GM10248 (cell line): Measurements from ENCODE around the gene CLRN3.

Experiments
- CTCF ChIA-PET: fragments of 300-600 bp; sonication (Branson Sonifier 250); formaldehyde crosslinking; extraction: SDS; loops from one replicate; lab custom pipeline; 2021; ENCODE audit warnings: antibody characterized with exemption; lab: Yijun Ruan, JAX
- POLR2A ChIA-PET: fragments of 350-650 bp; sonication (Branson Sonifier 250); formaldehyde crosslinking; extraction: SDS; loops from one replicate; lab custom pipeline; 2020; ENCODE audit warnings: antibody characterized with exemption; lab: Yijun Ruan, JAX
- DNase-seq: peaks from one replicate; pipeline ENCODE4 v3.0.0; 2012; ENCODE audit errors: extremely low spot score
- CTCF ChIP-seq: IDR thresholded peaks from 2 replicates; pipeline ENCODE4 v1.5.1; 2012; ENCODE audit warnings: mild to moderate bottlenecking, low read depth; ENCODE audit errors: extremely low read depth, missing control alignments, control extremely low read depth

The CLRN3 gene

DNA sequence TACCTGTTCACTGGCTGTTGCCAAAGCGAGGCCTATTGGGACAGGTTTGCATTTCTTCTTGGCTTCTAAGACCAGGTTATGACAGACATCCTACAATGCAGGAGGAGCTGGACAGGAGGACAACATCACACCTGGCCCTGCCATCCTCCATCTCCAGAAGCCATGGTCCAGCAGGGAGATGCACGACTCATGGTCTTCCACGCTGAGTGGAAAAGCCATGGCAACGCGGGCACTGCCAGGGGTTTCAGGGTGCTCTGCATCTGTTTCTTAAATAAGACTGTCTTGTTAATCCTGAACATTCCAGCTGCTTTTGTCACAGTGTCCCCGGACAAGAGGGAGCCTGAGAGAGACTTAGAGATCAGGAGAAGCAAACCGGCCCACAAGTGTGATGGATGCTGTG lies 40.3 kb downstream of the CLRN3 start:
- POLR2A ChIA-PET = no interaction called here
- no peak for TF ChIP-seq CTCF
- CTCF ChIA-PET = interaction anchor here (1.3 kb wide), 1 partner anchor 17 kb away, joined by 3 read pairs; no protein-coding TSS in a partner anchor
- DNase-seq = no peak

- ChIA-PET CTCF (no interaction called here), POLR2A (no interaction called here)
- DNase-seq = no peak
- no peak for TF ChIP-seq CTCF
These were observed 41.0 kb downstream of the CLRN3 start for GRCh38 chr10:127851661-127852194.

DNA sequence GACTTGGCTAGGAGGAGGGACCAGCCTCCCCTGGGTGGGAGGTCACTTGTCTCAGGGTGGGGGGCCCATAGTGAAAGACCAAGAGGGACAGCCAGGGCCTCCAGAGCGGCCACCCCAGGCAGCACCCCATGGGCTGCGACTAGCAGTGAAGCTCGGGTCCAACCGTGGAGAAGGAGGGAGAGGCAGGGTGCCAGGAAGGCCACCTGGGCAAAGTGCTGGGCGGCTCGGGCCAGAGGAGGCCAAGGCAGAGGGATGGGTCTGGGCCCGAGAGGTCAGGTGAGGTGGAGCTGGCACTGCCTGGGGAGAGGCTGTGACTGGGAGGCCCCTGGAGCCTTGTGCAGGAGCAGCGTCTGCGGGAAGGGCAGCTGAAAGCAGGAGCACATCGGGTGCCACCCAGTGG lies 41.8 kb downstream of the CLRN3 start:
- ChIA-PET CTCF (interaction anchor here (1.5 kb wide), 1 partner anchor 136 kb away, joined by 4 read pairs; no protein-coding TSS in a partner anchor), POLR2A (no interaction called here)
- no peak for TF ChIP-seq CTCF
- no peak for DNase-seq

- CTCF ChIA-PET = interaction anchor here (1.5 kb wide), 1 partner anchor 135 kb away, joined by 4 read pairs; no protein-coding TSS in a partner anchor
- no peak for TF ChIP-seq CTCF
- POLR2A ChIA-PET = no interaction called here
- no peak for DNase-seq
These were observed 42.8 kb downstream of the CLRN3 start for GRCh38 chr10:127849921-127850320.

- ChIA-PET CTCF (interaction anchor here (0.9 kb wide), 1 partner anchor 91 kb away, joined by 3 read pairs; no protein-coding TSS in a partner anchor), POLR2A (no interaction called here)
- no peak for DNase-seq
- TF ChIP-seq CTCF = no peak
These were observed 43.5 kb downstream of the CLRN3 start for GRCh38 chr10:127849224-127849623.

- TF ChIP-seq CTCF = no peak
- ChIA-PET CTCF (interaction anchor here (0.9 kb wide), 1 partner anchor 90 kb away, joined by 3 read pairs; no protein-coding TSS in a partner anchor), POLR2A (no interaction called here)
- DNase-seq = no peak
These were observed 44.5 kb downstream of the CLRN3 start for GRCh38 chr10:127848226-127848625.

- ChIA-PET CTCF (interaction anchor here (3.0 kb wide), 1 partner anchor 9 kb away, joined by 17 read pairs; no protein-coding TSS in a partner anchor), POLR2A (no interaction called here)
- DNase-seq = no peak
- no peak for TF ChIP-seq CTCF
These were observed 47.0 kb downstream of the CLRN3 start for GRCh38 chr10:127845756-127846155.
